K562 (cell line): ENCODE data around the gene NDST3. TPM values are rescaled to one million over a fixed set of nuclear protein-coding genes. Genes with fewer than 3 reads are reported as not detected.

ENCODE experiments used
- C11orf30 ChIP-seq: fragments of 450-650 bp; IDR thresholded peaks from 2 replicates; pipeline ENCODE4 v1.6.1; 2016; ENCODE audit warnings: low read depth, mild to moderate bottlenecking
- CTCFL ChIP-seq: IDR thresholded peaks from 2 replicates; pipeline ENCODE4 v1.6.1; 2011; ENCODE audit warnings: borderline replicate concordance, low read depth, mild to moderate bottlenecking, moderate library complexity, low read length; ENCODE audit not compliant: insufficient read depth, poor library complexity, severe bottlenecking
- EP400 ChIP-seq: fragments of 450-650 bp; IDR thresholded peaks from 2 replicates; pipeline ENCODE4 v1.6.1; 2017; ENCODE audit warnings: antibody characterized with exemption, mild to moderate bottlenecking, moderate library complexity
- HMGN3 ChIP-seq: IDR thresholded peaks from 2 replicates; pipeline ENCODE4 v1.6.1; 2011; ENCODE audit warnings: borderline replicate concordance, low read depth, mild to moderate bottlenecking, mixed read lengths, low read length; ENCODE audit not compliant: insufficient read length; ENCODE audit errors: extremely low read depth
- HNRNPLL ChIP-seq: fragments of 200-400 bp; formaldehyde crosslinking; IDR thresholded peaks from 2 replicates; pipeline ENCODE4 v1.6.1; 2017; ENCODE audit warnings: low read length, low read depth, mild to moderate bottlenecking; ENCODE audit not compliant: poor library complexity, severe bottlenecking
- KLF13 ChIP-seq: fragments of 450-650 bp; IDR thresholded peaks from 2 replicates; pipeline ENCODE4 v1.6.1; 2016; ENCODE audit warnings: missing genetic modification characterization, low read depth, mild to moderate bottlenecking, missing compliant biosample characterization, moderate library complexity, borderline replicate concordance
- NONO ChIP-seq, 2 experiments: fragments of 200-400 bp in 1 of 2; fragments of 450-650 bp in 1 of 2; formaldehyde crosslinking in 1 of 2; IDR thresholded peaks; 2 replicates each; pipeline ENCODE4 v1.6.1; 2017; ENCODE audit warnings: low read depth in 2 of 2, mild to moderate bottlenecking in 2 of 2, moderate library complexity in 2 of 2, low read length in 1 of 2
- POLR2AphosphoS5 ChIP-seq: IDR thresholded peaks from 2 replicates; pipeline ENCODE4 v1.6.1; 2011; ENCODE audit warnings: mild to moderate bottlenecking, low read depth, low read length, moderate library complexity; ENCODE audit not compliant: control insufficient read depth, insufficient read depth
- POLR2G ChIP-seq: fragments of 200-400 bp; formaldehyde crosslinking; IDR thresholded peaks from 2 replicates; pipeline ENCODE4 v1.6.1; 2017; ENCODE audit warnings: low read depth, mild to moderate bottlenecking, antibody characterized with exemption, low read length, moderate library complexity
- POLR2H ChIP-seq: IDR thresholded peaks from 2 replicates; pipeline ENCODE4 v1.6.1; 2016; ENCODE audit warnings: missing genetic modification characterization, low read depth, mild to moderate bottlenecking, control low read depth, missing compliant biosample characterization, moderate library complexity
- SFPQ ChIP-seq: fragments of 200-400 bp; formaldehyde crosslinking; IDR thresholded peaks from 2 replicates; pipeline ENCODE4 v1.6.1; 2017; ENCODE audit warnings: mild to moderate bottlenecking, low read depth, low read length, moderate library complexity
- SIN3B ChIP-seq: fragments of 450-650 bp; IDR thresholded peaks from 2 replicates; pipeline ENCODE4 v1.6.1; 2017; ENCODE audit warnings: low read depth, mild to moderate bottlenecking, moderate library complexity
- SMAD2 ChIP-seq: fragments of 150-350 bp; IDR thresholded peaks from 2 replicates; pipeline ENCODE4 v1.6.1; 2014; ENCODE audit warnings: low read depth, mild to moderate bottlenecking, low read length
- SNAPC5 ChIP-seq: fragments of 250-450 bp; sonication (Bioruptor Pico); IDR thresholded peaks from 2 replicates; pipeline ENCODE4 v1.8.0; 2021; ENCODE audit warnings: moderate library complexity, mild to moderate bottlenecking, inconsistent platforms
- ZC3H11A ChIP-seq: IDR thresholded peaks from 2 replicates; pipeline ENCODE4 v1.6.1; 2012; ENCODE audit warnings: low read depth, low read length, improper control_type of control experiment
- ZNF232 ChIP-seq: sonication (generic); formaldehyde crosslinking; IDR thresholded peaks from 2 replicates; pipeline ENCODE4 v1.8.0; 2022; ENCODE audit warnings: mild to moderate bottlenecking, missing genetic modification reagents
- ZNF507 ChIP-seq: conservative IDR thresholded peaks from 2 replicates; pipeline ENCODE4 v1.6.1; 2017; ENCODE audit warnings: missing genetic modification characterization, missing compliant biosample characterization
- ZNF699 ChIP-seq: fragments of 250-450 bp; sonication (Bioruptor Pico); IDR thresholded peaks from 2 replicates; pipeline ENCODE4 v1.8.0; 2021; ENCODE audit warnings: mild to moderate bottlenecking, moderate library complexity; ENCODE audit not compliant: insufficient replicate concordance
- ZNF740 ChIP-seq, 3 experiments: fragments of 200-800 bp in 1 of 3; sonication (Bioruptor generic) in 1 of 3; sonication (generic) in 1 of 3; formaldehyde crosslinking in 1 of 3; IDR thresholded peaks; 2 replicates each; pipeline versions ENCODE4 v1.6.1 to v1.8.0; 2016 to 2022; ENCODE audit warnings: mild to moderate bottlenecking in 2 of 3, missing compliant biosample characterization in 2 of 3, missing genetic modification characterization in 2 of 3, missing genetic modification reagents in 1 of 3
- polyA plus RNA-seq, 8 experiments: library from polyadenylated mRNA; depleted of rRNA in 4 of 8; stranded (reverse) in 5 of 8; unstranded in 3 of 8; fragments of >200 nt; fragmentation: Nextera tagmentation in 2 of 8; fragmentation: Illumina TruSeq in 1 of 8; extraction: Ambion mirVana in 2 of 8; extraction: Trizol in 1 of 8; gene quantifications; 2 replicates each; pipeline versions ENCODE4 v1.2.1 to v1.2.3, GENCODE V29; 2011 to 2014; ENCODE audit warnings: inconsistent platforms in 1 of 8, missing spikeins in 1 of 8
- total RNA-seq, 7 experiments: library from RNA; depleted of rRNA in 6 of 7; stranded (reverse); fragments of >200 nt in 6 of 7; fragmentation: Illumina TruSeq in 2 of 7; extraction: Trizol in 2 of 7; gene quantifications; 2 replicates each; pipeline versions ENCODE4 v1.2.1 to v1.2.3, GENCODE V29; 2011 to 2021; ENCODE audit warnings: low replicate concordance in 1 of 7

NDST3 gene
- total and polyA plus RNA-seq, 9 of the 15 experiments (the other 6 are each of a cell fraction or from before 2014, with no cell fraction given): not detected

GRCh38 chr4:118278473-118279274, 244.4 kb downstream of the NDST3 start (continued):
- no peak for TF ChIP-seq ZNF699 (CRISPR knock-in tag)
- 0 out of 2 replicates have a peak, but pooled peaks have one; percentile 23 for TF ChIP-seq KLF13 (tag)
- TF ChIP-seq POLR2AphosphoS5: peak; percentile 98
- TF ChIP-seq POLR2H (tag): peak; percentile 97
- TF ChIP-seq SNAPC5 (CRISPR knock-in tag): no peak
- no peak for TF ChIP-seq ZNF740 (CRISPR knock-in tag; IDR thresholded peaks at IDR 0.05)
- peak in 1 of 2 experiments; percentile 32; a peak in 1 of 4 replicates for TF ChIP-seq ZNF740 (tag; IDR thresholded peaks at IDR 0.05)
- TF ChIP-seq HMGN3: peak; percentile 68
- no peak for TF ChIP-seq ZNF507
- TF ChIP-seq ZNF232 (CRISPR knock-in tag): peak; percentile 44; the same call in 1 of the 2 replicates
- no peak for TF ChIP-seq C11orf30
- TF ChIP-seq EP400: peak; percentile 98
- TF ChIP-seq SIN3B: no peak
- TF ChIP-seq NONO (IDR thresholded peaks at IDR 0.05; ENCODE audit: low read depth in 2 of 2, low read length in 1 of 2): no peak; a peak in 1 of 4 replicates
- no peak for TF ChIP-seq SMAD2
- no peak for TF ChIP-seq ZC3H11A
- peak; percentile 87 for TF ChIP-seq POLR2G
- TF ChIP-seq HNRNPLL: peak; percentile 88
- no peak for TF ChIP-seq SFPQ
- no peak for TF ChIP-seq CTCFL
